GM13976 (cell line): Measurements from ENCODE around the gene PPM1H.
"Not testable (repeated sequence)": the region's sequence is repeated elsewhere in the genome, so short reads cannot be mapped to it uniquely, and the experiment has no call there.

ENCODE experiments used
- DNase-seq: peaks from one replicate; pipeline ENCODE4 v3.0.0; 2012; ENCODE audit warnings: low spot score
- in situ Hi-C: fragments of 300-500 bp; cut with MboI; formaldehyde crosslinking; loops from one replicate; pipeline ENCODE4 v1.12.0; 2022; ENCODE audit warnings: low sequenced_read_pairs, mixed read lengths, inconsistent platforms; ENCODE audit not compliant: unreplicated experiment
- TF ChIP-seq, protein P1 (sequence below): IDR thresholded peaks from 2 replicates; pipeline ENCODE4 v1.5.1; 2012; ENCODE audit warnings: borderline replicate concordance, mild to moderate bottlenecking; ENCODE audit not compliant: insufficient read depth; ENCODE audit errors: extremely low read depth, missing control alignments, control extremely low read depth

The PPM1H gene

GRCh38 chr12:62888454-62889110, 46.4 kb downstream of the PPM1H start:
- TF ChIP-seq, protein P1, sequence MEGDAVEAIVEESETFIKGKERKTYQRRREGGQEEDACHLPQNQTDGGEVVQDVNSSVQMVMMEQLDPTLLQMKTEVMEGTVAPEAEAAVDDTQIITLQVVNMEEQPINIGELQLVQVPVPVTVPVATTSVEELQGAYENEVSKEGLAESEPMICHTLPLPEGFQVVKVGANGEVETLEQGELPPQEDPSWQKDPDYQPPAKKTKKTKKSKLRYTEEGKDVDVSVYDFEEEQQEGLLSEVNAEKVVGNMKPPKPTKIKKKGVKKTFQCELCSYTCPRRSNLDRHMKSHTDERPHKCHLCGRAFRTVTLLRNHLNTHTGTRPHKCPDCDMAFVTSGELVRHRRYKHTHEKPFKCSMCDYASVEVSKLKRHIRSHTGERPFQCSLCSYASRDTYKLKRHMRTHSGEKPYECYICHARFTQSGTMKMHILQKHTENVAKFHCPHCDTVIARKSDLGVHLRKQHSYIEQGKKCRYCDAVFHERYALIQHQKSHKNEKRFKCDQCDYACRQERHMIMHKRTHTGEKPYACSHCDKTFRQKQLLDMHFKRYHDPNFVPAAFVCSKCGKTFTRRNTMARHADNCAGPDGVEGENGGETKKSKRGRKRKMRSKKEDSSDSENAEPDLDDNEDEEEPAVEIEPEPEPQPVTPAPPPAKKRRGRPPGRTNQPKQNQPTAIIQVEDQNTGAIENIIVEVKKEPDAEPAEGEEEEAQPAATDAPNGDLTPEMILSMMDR = no peak
- in situ Hi-C loops = no loop called here
- no peak for DNase-seq

GRCh38 chr12:62886796-62887195, 48.2 kb downstream of the PPM1H start:
- TF ChIP-seq, protein P1 = no peak
- in situ Hi-C loops = no loop called here
- no peak for DNase-seq

GRCh38 chr12:62885242-62885641, 49.7 kb downstream of the PPM1H start:
- DNase-seq = no peak
- in situ Hi-C loops = no loop called here
- TF ChIP-seq, protein P1 = no peak

GRCh38 chr12:62884832-62885231, 50.1 kb downstream of the PPM1H start:
- DNase-seq, in situ Hi-C loops: not testable (repeated sequence)

- TF ChIP-seq, protein P1 = no peak
- no peak for DNase-seq
- in situ Hi-C loops = no loop called here
These were observed 52.3 kb downstream of the PPM1H start for GRCh38 chr12:62882696-62883095.

DNA sequence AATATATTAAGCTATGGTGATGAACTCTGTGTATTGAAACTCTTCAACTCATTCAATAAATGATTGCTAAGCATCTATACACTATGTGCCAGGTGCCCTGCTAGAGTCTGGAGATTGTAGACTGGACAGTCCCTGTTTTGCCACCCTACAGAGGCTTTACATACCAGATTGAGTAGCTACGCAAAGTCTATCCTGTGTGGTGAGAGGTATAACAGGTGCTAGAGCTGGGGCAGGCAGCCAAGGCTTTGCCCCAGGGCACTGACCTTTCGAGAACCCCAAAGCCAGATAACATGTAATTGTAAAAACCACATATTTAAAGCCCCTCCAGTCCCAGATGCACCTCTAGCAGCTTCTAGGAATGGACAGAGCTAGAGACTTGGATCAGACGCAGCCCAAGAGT, 52.8 kb downstream of the PPM1H start:
- TF ChIP-seq, protein P1 = no peak
- in situ Hi-C loops = no loop called here
- DNase-seq = no peak

DNA sequence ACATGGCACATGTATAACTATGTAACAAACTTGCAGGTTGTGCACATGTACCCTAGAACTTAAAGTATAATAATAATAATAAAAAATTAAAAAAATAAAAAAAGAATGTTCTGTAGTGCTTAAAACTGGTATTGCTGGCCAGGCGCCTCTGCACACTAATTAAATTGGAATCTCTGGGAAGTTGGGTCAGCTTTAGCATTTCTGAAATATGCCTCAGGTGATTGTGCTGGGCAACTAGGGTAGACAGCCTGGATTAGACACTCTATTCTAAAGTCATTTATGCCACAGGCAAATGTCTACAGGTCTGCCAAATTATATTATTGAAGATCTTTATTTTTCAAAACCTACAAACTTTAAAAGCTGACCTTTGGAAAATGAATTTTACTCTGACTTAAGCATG, 55.3 kb downstream of the PPM1H start:
- TF ChIP-seq, protein P1 = no peak
- in situ Hi-C loops = no loop called here
- DNase-seq = no peak

DNA sequence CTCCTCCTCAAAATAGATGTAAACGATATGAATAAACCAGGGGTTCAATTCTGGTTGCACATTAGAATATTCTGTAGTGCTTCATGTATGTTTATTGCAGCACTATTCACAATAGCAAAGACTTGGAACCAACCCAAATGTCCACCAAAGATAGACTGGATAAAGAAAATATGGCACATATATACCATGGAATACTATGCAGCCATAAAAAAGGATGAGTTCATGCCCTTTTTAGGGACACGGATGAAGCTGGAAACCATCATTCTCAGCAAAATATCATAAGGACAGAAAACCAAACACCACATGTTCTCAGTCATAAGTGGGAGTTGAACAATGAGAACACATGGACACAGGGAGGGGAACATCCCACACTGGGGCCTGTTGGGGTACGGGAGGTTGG, 55.7 kb downstream of the PPM1H start:
- in situ Hi-C loops, DNase-seq: not testable (repeated sequence)
